ENCODE results near the gene CHRD.

- TF ChIP-seq NFYB (CRISPR knock-in tag; conservative IDR thresholded peaks at IDR 0.05; ENCODE audit: low read depth) (no peak), CTCF (IDR thresholded peaks at IDR 0.05) (peak; percentile 84)
These were observed 37.9 kb downstream of the CHRD start for GRCh38 chr3:184417619-184418327.
